HuH-7 (cell line): ENCODE data around the gene RFC3.
"Not testable (repeated sequence)": the region's sequence is repeated elsewhere in the genome, so short reads cannot be mapped to it uniquely, and the experiment has no call there.

ENCODE experiments used
- DNase-seq: peaks from one replicate; pipeline ENCODE4 v3.0.0; 2011; ENCODE audit warnings: low spot score

The RFC3 gene

GRCh38 chr13:33817901-33818706 is at the start of gene RFC3:
Gene RFC3, plus strand, starts transcription at chr13:33818149. Its CDS starts 30 bp downstream, at chr13:33818179.
- peak; percentile 66 for DNase-seq

GRCh38 chr13:33771296-33771695 is 46.7 kb upstream of the RFC3 start:
- no peak for DNase-seq

- DNase-seq, result no peak
These were observed 44.0 kb upstream of the RFC3 start for GRCh38 chr13:33773790-33774462.

GRCh38 chr13:33775339-33776108 is 42.4 kb upstream of the RFC3 start:
- DNase-seq, result no peak

- DNase-seq, result no peak
These were observed 41.6 kb upstream of the RFC3 start for GRCh38 chr13:33776239-33776881.

GRCh38 chr13:33782631-33783030 is 35.3 kb upstream of the RFC3 start:
- DNase-seq, result no peak

- not testable (repeated sequence) for DNase-seq
These were observed 34.7 kb upstream of the RFC3 start for GRCh38 chr13:33783212-33783611.

GRCh38 chr13:33784738-33785137 is 33.2 kb upstream of the RFC3 start:
- DNase-seq, result no peak

GRCh38 chr13:33785384-33785783 is 32.6 kb upstream of the RFC3 start:
- DNase-seq, result no peak

GRCh38 chr13:33787051-33787591 is 30.8 kb upstream of the RFC3 start:
- no peak for DNase-seq

- DNase-seq, result no peak
These were observed 28.8 kb upstream of the RFC3 start for GRCh38 chr13:33789066-33789606.

- no peak for DNase-seq
These were observed 28.2 kb upstream of the RFC3 start for GRCh38 chr13:33789739-33790138.

GRCh38 chr13:33793726-33794125 is 24.2 kb upstream of the RFC3 start:
- no peak for DNase-seq

- DNase-seq, result no peak
These were observed 23.4 kb upstream of the RFC3 start for GRCh38 chr13:33794576-33794975.

GRCh38 chr13:33796095-33796494 is 21.9 kb upstream of the RFC3 start:
- DNase-seq, result no peak

GRCh38 chr13:33797622-33798021 is 20.3 kb upstream of the RFC3 start:
- no peak for DNase-seq

- no peak for DNase-seq
These were observed 19.9 kb upstream of the RFC3 start for GRCh38 chr13:33798023-33798422.

GRCh38 chr13:33799950-33800592 is 17.9 kb upstream of the RFC3 start:
- DNase-seq, result no peak

- DNase-seq, result no peak
These were observed 17.2 kb upstream of the RFC3 start for GRCh38 chr13:33800646-33801186.

GRCh38 chr13:33806470-33807248 is 11.3 kb upstream of the RFC3 start:
- DNase-seq, result no peak
